IMR-90 (cell line): Measurements from ENCODE around the gene TAF11L13. TPM values are rescaled to one million over a fixed set of nuclear protein-coding genes. Genes with fewer than 3 reads are reported as not detected.

Experiments used
- microRNA-seq, 2 experiments: library from miRNA; stranded (forward) in 1 of 2; unstranded in 1 of 2; fragments of 10-50 nt in 1 of 2; fragments of <30 nt in 1 of 2; gene quantifications in 1 of 2; microRNA quantifications in 1 of 2; one replicate each; pipeline versions ENCODE3 to v1.1.0; 2013 to 2020; ENCODE audit not compliant: insufficient read depth in 1 of 2, insufficient read length in 1 of 2, unreplicated experiment in 1 of 2
- polyA plus RNA-seq, 3 experiments: library from polyadenylated mRNA; depleted of rRNA; stranded (reverse); fragments of >200 nt; gene quantifications; 2 replicates each; pipeline ENCODE4 v1.2.3, GENCODE V29; 2012; ENCODE audit warnings: low replicate concordance in 1 of 3
- small RNA-seq, 5 experiments: library from RNA; depleted of rRNA; stranded (forward); fragments of <200 nt; gene quantifications; one replicate each; pipeline ENCODE3, GENCODE V24; 2012
- total RNA-seq: library from RNA; depleted of rRNA; stranded (reverse); fragments of >200 nt; gene quantifications from 2 replicates; pipeline ENCODE4 v1.2.3, GENCODE V29; 2012; rRNA removed

TAF11L13 gene
- total and polyA plus RNA-seq, 2 of the 4 experiments (the other 2 are of a cell fraction): not detected

Small RNA genes within 50 kb of the gene (microRNA-seq; reads per million reads assigned to microRNA genes)
- not detected for gene AC233724.1 (ENCODE audit: insufficient read depth, insufficient read length)
- not detected for gene AC233724.12 (ENCODE audit: insufficient read depth, insufficient read length)
- not detected for gene AC233724.2 (ENCODE audit: insufficient read depth, insufficient read length)
- not detected for gene AC233724.3 (ENCODE audit: insufficient read depth, insufficient read length)
- not detected for gene AC233724.4 (ENCODE audit: insufficient read depth, insufficient read length)
- gene AC233724.6 (ENCODE audit: insufficient read depth, insufficient read length): not detected
- not detected for gene AC233724.7 (ENCODE audit: insufficient read depth, insufficient read length)

Small RNA genes within 50 kb of the gene (small RNA-seq; reads per million reads assigned to genes)
- gene AC233724.1 (0 reads per million in 5 experiments), gene AC233724.12 (0 reads per million in 5 experiments), gene AC233724.2 (0 reads per million in 5 experiments), gene AC233724.3 (0 reads per million in 5 experiments), gene AC233724.4 (0 reads per million in 5 experiments), gene AC233724.6 (0 reads per million in 5 experiments), gene AC233724.7 (0 reads per million in 5 experiments)

Other genes starting within 250 kb of the TAF11L13 start
- gene TAF11L2, start 133.9 kb upstream of the TAF11L13 start, total RNA-seq: not detected in 2 replicates
- gene TAF11L2, start 133.9 kb upstream of the TAF11L13 start, polyA plus RNA-seq (2012; rRNA removed): not detected in 2 replicates
- not detected in 2 replicates for gene TAF11L3, start 113.7 kb upstream of the TAF11L13 start, total RNA-seq
- gene TAF11L3, start 113.7 kb upstream of the TAF11L13 start, polyA plus RNA-seq (2012; rRNA removed): not detected in 2 replicates
- not detected in 2 replicates for gene TAF11L4, start 110.3 kb upstream of the TAF11L13 start, total RNA-seq
- not detected in 2 replicates for gene TAF11L4, start 110.3 kb upstream of the TAF11L13 start, polyA plus RNA-seq (2012; rRNA removed)
- not detected in 2 replicates for gene TAF11L5, start 106.9 kb upstream of the TAF11L13 start, total RNA-seq
- not detected in 2 replicates for gene TAF11L5, start 106.9 kb upstream of the TAF11L13 start, polyA plus RNA-seq (2012; rRNA removed)
- gene TAF11L6, start 103.4 kb upstream of the TAF11L13 start, total RNA-seq: not detected in 2 replicates
- gene TAF11L6, start 103.4 kb upstream of the TAF11L13 start, polyA plus RNA-seq (2012; rRNA removed): not detected in 2 replicates
- gene TAF11L7, start 46.3 kb upstream of the TAF11L13 start, total RNA-seq: not detected in 2 replicates
- not detected in 2 replicates for gene TAF11L7, start 46.3 kb upstream of the TAF11L13 start, polyA plus RNA-seq (2012; rRNA removed)
- not detected in 2 replicates for gene TAF11L8, start 41.1 kb upstream of the TAF11L13 start, total RNA-seq
- gene TAF11L8, start 41.1 kb upstream of the TAF11L13 start, polyA plus RNA-seq (2012; rRNA removed): not detected in 2 replicates
- not detected in 2 replicates for gene TAF11L9, start 37.7 kb upstream of the TAF11L13 start, total RNA-seq
- gene TAF11L9, start 37.7 kb upstream of the TAF11L13 start, polyA plus RNA-seq (2012; rRNA removed): not detected in 2 replicates
- gene TAF11L10, start 34.3 kb upstream of the TAF11L13 start, total RNA-seq: not detected in 2 replicates
- gene TAF11L10, start 34.3 kb upstream of the TAF11L13 start, polyA plus RNA-seq (2012; rRNA removed): not detected in 2 replicates
- gene TAF11L11, start 27.9 kb upstream of the TAF11L13 start, total RNA-seq: not detected in 2 replicates
- gene TAF11L11, start 27.9 kb upstream of the TAF11L13 start, polyA plus RNA-seq (2012; rRNA removed): not detected in 2 replicates
- not detected in 2 replicates for gene TAF11L12, start 21.7 kb upstream of the TAF11L13 start, total RNA-seq
- gene TAF11L12, start 21.7 kb upstream of the TAF11L13 start, polyA plus RNA-seq (2012; rRNA removed): not detected in 2 replicates
- gene TAF11L14, start 2.4 kb downstream of the TAF11L13 start, total RNA-seq: not detected in 2 replicates
- not detected in 2 replicates for gene TAF11L14, start 2.4 kb downstream of the TAF11L13 start, polyA plus RNA-seq (2012; rRNA removed)